ENCODE results near the gene TCEA3. TPM values are rescaled to one million over a fixed set of nuclear protein-coding genes. Genes with fewer than 3 reads are reported as not detected.
A peak's percentile ranks its signal among the peaks of the same experiment; 100 is the strongest.

The TCEA3 gene
- total and polyA plus RNA-seq, 2 experiments from 2014 or later = 174 to 203 TPM

GRCh38 chr1:23354245-23354644, 70.3 kb downstream of the TCEA3 start:
- peak; percentile 5 for TF ChIP-seq CTCF (IDR thresholded peaks at IDR 0.05; ENCODE audit: low read depth, low read length)
- no peak for DNase-seq (ENCODE audit: low read depth in 1 of 2, low spot score in 1 of 2)
- Histone ChIP-seq H3K9me3 (ENCODE audit: low read depth) (no peaks in the 10 kb centered on the region), H3K4me1 (ENCODE audit: low read depth) (no peaks in the 10 kb centered on the region), H3K36me3 (no peaks in the 10 kb centered on the region), H3K27ac (no peak overlapping the region), H3K27me3 (peaks cover 58% of the 10 kb centered on the region), H3K4me3 (no peak overlapping the region)

- TF ChIP-seq CTCF (IDR thresholded peaks at IDR 0.05; ENCODE audit: low read depth, low read length) = no peak
- Histone ChIP-seq H3K9me3 (ENCODE audit: low read depth) (no peaks in the 10 kb centered on the region), H3K36me3 (no peaks in the 10 kb centered on the region), H3K4me3 (no peak overlapping the region), H3K27ac (no peak overlapping the region), H3K27me3 (peaks cover 58% of the 10 kb centered on the region), H3K4me1 (ENCODE audit: low read depth) (no peaks in the 10 kb centered on the region)
- no peak for DNase-seq (ENCODE audit: low read depth in 1 of 2, low spot score in 1 of 2)
These were observed 72.4 kb downstream of the TCEA3 start for GRCh38 chr1:23352096-23352695.

GRCh38 chr1:23345920-23346319, 78.6 kb downstream of the TCEA3 start:
- H3K4me1 ChIP-seq (ENCODE audit: low read depth) = peaks cover 19% of the 10 kb centered on the region
- TF ChIP-seq CTCF (IDR thresholded peaks at IDR 0.05; ENCODE audit: low read depth, low read length) = no peak
- H3K36me3 ChIP-seq = no peaks in the 10 kb centered on the region
- DNase-seq (ENCODE audit: low read depth in 1 of 2, low spot score in 1 of 2) = no peak
- H3K27ac ChIP-seq = no peak overlapping the region
- H3K27me3 ChIP-seq = peaks cover 17% of the 10 kb centered on the region
- no peaks in the 10 kb centered on the region for H3K9me3 ChIP-seq (ENCODE audit: low read depth)
- H3K4me3 ChIP-seq = no peak overlapping the region

GRCh38 chr1:23344987-23345472, 79.5 kb downstream of the TCEA3 start:
- no peaks in the 10 kb centered on the region for H3K36me3 ChIP-seq
- H3K4me1 ChIP-seq (ENCODE audit: low read depth) = peaks cover 28% of the 10 kb centered on the region
- no peaks in the 10 kb centered on the region for H3K9me3 ChIP-seq (ENCODE audit: low read depth)
- peak in 1 of 2 donors; percentile 23 for DNase-seq (ENCODE audit: low read depth in 1 of 2, low spot score in 1 of 2)
- no peak for TF ChIP-seq CTCF (IDR thresholded peaks at IDR 0.05; ENCODE audit: low read depth, low read length)
- peak overlapping the region; percentile 87 for H3K27ac ChIP-seq
- peak overlapping the region; percentile 27 for H3K4me3 ChIP-seq
- H3K27me3 ChIP-seq = peaks cover 8% of the 10 kb centered on the region

- Histone ChIP-seq H3K27me3 (peaks cover under 1% of the 10 kb centered on the region), H3K27ac (peak within 1 kb of the TSS; percentile 99), H3K9me3 (ENCODE audit: low read depth) (no peaks in the 10 kb centered on the region), H3K36me3 (no peaks in the 10 kb centered on the region), H3K4me3 (peak within 1 kb of the TSS; percentile 82), H3K4me1 (ENCODE audit: low read depth) (peaks cover 35% of the 10 kb centered on the region)
- TF ChIP-seq CTCF (IDR thresholded peaks at IDR 0.05; ENCODE audit: low read depth, low read length) = no peak
- peak; percentile 100 for DNase-seq (ENCODE audit: low read depth in 1 of 2, low spot score in 1 of 2)
These were observed 80.2 kb downstream of the TCEA3 start, which contains the start of gene HNRNPR for GRCh38 chr1:23344111-23344986. Gene HNRNPR (minus strand): TSS chr1:23344284. CDS start chr1:23341008, 3,276 bp downstream.
